Measurements from ENCODE around the gene KMT5B.

KMT5B gene

GRCh38 chr11:68242616-68243015, 29.5 kb upstream of the KMT5B start:
- no peak for DNase-seq (ENCODE audit: extremely low spot score)
- ChIA-PET CTCF (interaction anchor here (1.0 to 1.4 kb wide), 4 partner anchors 9 to 32 kb away, joined by 3 to 4 read pairs (median 4); no protein-coding TSS in a partner anchor), POLR2A (no interaction called here)
- no peak for TF ChIP-seq CTCF (IDR thresholded peaks at IDR 0.05; ENCODE audit: control extremely low read depth, extremely low read depth, low read depth, missing control alignments)

DNA sequence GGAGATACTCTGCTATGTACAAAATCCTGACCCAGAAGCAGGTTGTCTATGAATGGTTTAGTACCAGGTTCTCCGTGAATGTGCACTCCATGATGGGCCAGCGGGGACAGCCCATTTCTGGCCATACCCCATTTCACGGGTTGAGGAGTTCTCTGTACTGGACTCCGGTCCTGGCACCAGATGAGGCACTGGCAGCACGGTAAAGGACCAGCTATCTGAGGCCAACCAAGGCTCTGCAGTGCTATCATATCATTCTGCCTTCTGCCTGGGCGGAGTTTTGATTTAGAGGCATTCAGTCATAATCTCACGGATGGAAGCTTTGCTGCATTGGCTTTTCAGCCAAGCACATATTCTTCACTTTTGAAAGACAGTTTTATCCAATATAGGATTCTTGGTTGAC, 18.5 kb upstream of the KMT5B start:
- DNase-seq (ENCODE audit: extremely low spot score): no peak
- TF ChIP-seq CTCF (IDR thresholded peaks at IDR 0.05; ENCODE audit: control extremely low read depth, extremely low read depth, low read depth, missing control alignments): no peak
- POLR2A ChIA-PET: no interaction called here
- CTCF ChIA-PET: interaction anchor here (0.8 to 1.7 kb wide), 2 partner anchors 11 to 13 kb away, joined by 3 to 5 read pairs; no protein-coding TSS in a partner anchor

GRCh38 chr11:68229601-68230000, 16.5 kb upstream of the KMT5B start:
- DNase-seq (ENCODE audit: extremely low spot score): no peak

GRCh38 chr11:68226421-68226820, 13.3 kb upstream of the KMT5B start:
- ChIA-PET POLR2A (no interaction called here), CTCF (interaction anchor here (1.2 kb wide), 2 partner anchors 20 to 28 kb away, joined by 3 to 4 read pairs; no protein-coding TSS in a partner anchor)
- DNase-seq (ENCODE audit: extremely low spot score): no peak
- no peak for TF ChIP-seq CTCF (IDR thresholded peaks at IDR 0.05; ENCODE audit: control extremely low read depth, extremely low read depth, low read depth, missing control alignments)

More at GRCh38 chr11:68229601-68230000, 16.5 kb upstream of the KMT5B start:
- ChIA-PET CTCF (interaction anchor here (1.1 kb wide), 1 partner anchor 50 kb away, joined by 3 read pairs; no protein-coding TSS in a partner anchor), POLR2A (interaction anchor here (0.7 kb wide), 1 partner anchor 178 kb away, joined by 3 read pairs; no protein-coding TSS in a partner anchor)
- no peak for TF ChIP-seq CTCF (IDR thresholded peaks at IDR 0.05; ENCODE audit: control extremely low read depth, extremely low read depth, low read depth, missing control alignments)

DNA sequence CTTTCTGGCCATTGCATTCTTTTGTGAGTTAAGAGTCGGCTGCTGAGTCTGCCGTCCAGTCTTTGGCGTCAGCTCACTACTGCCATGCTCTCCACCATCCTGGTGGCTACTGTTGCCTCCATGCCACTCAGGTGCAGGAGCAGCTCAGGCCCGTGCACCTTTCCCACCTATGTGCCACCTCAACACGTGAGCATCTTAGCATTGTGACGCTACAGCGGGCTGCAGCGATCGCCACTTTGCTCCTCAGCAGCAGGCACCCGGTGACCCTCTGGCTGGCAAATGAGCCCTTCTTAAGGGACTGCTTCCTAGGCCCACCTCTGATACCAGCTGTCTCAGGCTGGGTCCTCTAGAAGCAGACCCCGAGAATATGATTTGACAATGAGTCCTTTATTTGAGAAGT, 11.5 kb upstream of the KMT5B start:
- POLR2A ChIA-PET: no interaction called here
- CTCF ChIA-PET: interaction anchor here (1.2 kb wide), 1 partner anchor 15 kb away, joined by 4 read pairs; no protein-coding TSS in a partner anchor

DNA sequence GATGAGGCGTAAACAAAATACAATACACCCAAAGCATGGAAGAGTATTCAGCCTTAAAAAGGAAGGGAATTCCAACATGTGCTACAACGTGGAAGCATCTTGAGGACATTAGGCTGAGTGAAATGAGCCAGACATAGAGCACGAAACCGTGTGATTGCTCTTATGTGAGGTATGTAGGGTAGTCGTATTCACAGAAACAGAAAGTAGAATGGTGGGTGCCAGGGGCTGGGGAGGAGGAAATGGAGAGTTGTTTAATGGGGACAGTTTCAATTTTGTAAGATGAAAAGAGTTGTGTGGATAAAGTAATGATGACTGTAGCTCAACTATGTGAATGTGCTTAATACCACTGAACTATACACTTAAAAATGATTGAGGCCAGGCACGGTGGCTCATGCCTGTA, 10.2 kb upstream of the KMT5B start:
- POLR2A ChIA-PET: no interaction called here
- CTCF ChIA-PET: interaction anchor here (1.0 kb wide), 1 partner anchor 11 kb away, joined by 3 read pairs; no protein-coding TSS in a partner anchor
- TF ChIP-seq CTCF (IDR thresholded peaks at IDR 0.05; ENCODE audit: control extremely low read depth, extremely low read depth, low read depth, missing control alignments): no peak
- no peak for DNase-seq (ENCODE audit: extremely low spot score)

More for the DNA sequence above, 11.5 kb upstream of the KMT5B start:
- TF ChIP-seq CTCF (IDR thresholded peaks at IDR 0.05; ENCODE audit: control extremely low read depth, extremely low read depth, low read depth, missing control alignments): no peak
- no peak for DNase-seq (ENCODE audit: extremely low spot score)

Measured in GM10248 (cell line).